Skin of body (tissue), 2 donors: ENCODE measurements around the gene ERBB2. TPM values are rescaled to one million over a fixed set of nuclear protein-coding genes. Genes with fewer than 3 reads are reported as not detected.
A peak's percentile ranks its signal among the peaks of the same experiment; 100 is the strongest.

Experiments
- DNase-seq: peaks from one replicate; lab custom pipeline; 2025; lab: John Stamatoyannopoulos, UW
- total RNA-seq: library from RNA; depleted of rRNA; stranded (reverse); fragments of >200 nt; gene quantifications from one replicate; pipeline ENCODE4 v1.2.3, GENCODE V29; 2014

Gene ERBB2
- total RNA-seq, 1 donor from 2014 or later: 61.1 TPM

GRCh38 chr17:39665642-39666224 lies 34.1 kb upstream of the ERBB2 start:
- DNase-seq: no peak

DNA sequence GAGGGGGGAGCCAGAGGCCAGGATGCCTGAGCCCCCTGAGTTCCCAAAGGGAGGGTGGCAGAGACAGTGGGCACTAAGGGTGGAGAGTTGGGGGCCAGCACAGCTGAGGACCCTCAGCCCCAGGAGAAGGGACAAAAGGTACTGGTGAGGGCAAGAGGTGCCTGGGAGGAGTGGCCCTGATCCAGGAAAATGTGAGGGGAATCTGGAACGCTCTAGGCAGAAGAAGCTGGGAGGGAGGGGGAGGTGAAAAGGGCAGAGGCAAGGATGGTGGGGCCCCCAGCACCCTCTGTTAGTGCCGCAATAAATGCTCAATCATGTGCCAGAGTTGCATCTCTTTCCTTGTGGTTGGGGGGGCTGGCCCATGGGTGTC lies 33.6 kb upstream of the ERBB2 start:
- DNase-seq: no peak

DNA sequence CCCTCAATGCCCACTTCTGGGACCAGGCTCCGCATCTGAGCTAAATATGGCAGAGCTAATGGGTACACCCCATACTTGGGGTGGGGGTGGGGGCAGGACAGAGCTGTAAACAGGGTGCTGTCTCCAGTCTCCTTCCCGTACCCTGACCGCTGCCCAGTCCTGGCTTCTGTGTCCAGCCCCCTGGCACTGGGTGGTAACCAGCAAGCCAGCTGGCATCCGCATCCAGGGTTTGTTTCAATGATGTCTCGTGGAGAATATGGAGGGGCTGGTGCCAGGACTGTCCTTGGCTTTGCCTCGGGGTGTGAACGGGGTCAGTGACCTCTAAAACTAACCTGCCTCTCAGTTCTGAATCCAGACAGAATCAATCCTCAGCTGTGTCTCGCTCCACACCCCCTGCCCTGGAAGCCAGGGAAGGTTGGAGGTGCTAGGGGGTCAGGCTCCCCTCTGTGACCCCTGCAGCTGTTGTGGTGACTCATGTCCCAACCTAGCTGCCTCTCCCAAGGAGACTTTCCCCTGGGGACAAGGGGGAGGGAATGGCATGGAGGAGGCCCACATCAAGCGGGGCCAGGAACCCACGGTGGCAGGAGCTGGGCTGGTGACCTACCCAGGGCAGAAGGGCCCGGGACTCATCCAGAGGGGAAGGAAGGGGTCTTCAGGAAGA lies 33.1 kb upstream of the ERBB2 start:
- no peak for DNase-seq

GRCh38 chr17:39667262-39667944 lies 32.5 kb upstream of the ERBB2 start:
- DNase-seq: no peak

- DNase-seq: no peak
Observed at GRCh38 chr17:39667945-39668924, 31.6 kb upstream of the ERBB2 start, which contains the start of gene PNMT. Gene PNMT, plus strand, starts transcription at chr17:39668453. Its CDS starts 23 bp downstream, at chr17:39668476.

- no peak for DNase-seq
Observed at GRCh38 chr17:39669897-39670735, 29.7 kb upstream of the ERBB2 start.

GRCh38 chr17:39670746-39671145 lies 29.1 kb upstream of the ERBB2 start:
- no peak for DNase-seq

DNA sequence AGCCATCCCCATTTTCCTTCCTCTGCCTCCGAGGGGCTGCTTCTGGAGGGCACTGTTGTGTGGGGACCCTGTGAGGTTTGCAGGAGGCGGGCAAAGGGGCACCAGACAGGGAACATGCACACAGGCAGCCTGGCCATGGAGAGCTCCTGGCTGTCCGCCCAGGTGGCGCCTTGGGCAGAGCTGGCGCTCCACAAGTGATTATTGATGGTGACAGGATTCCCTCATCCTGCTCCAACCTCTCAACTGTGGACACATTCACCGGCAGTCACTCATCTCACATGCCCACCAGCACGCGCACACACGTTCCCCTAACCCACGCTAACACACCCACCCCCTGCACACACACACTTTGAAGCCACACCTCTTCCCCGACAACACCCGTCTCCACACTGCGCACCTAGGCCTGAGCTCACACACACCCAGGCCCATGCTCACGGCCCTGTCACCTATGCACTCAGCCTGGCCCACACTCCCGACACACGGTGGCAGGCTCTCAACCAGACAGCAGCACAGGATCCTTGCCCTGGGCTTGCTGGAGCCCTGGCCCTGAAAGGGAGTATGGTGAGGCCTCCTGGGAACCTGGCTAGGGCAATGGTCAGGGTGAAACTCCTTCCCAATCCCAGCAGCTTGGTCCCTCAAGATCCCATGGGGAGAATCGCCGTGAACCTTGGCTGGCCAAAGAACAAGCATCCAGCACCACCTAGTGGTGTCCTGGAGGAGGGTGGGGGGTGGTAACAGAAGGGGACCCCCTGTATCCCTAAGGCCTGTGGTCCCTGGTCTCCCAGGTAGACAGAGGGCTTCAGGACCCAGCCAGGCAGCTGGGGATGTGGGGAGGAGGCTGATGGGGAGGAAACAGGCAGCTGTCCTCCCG lies 28.0 kb upstream of the ERBB2 start:
- no peak for DNase-seq

GRCh38 chr17:39672522-39673334 lies 27.1 kb upstream of the ERBB2 start:
- no peak for DNase-seq

GRCh38 chr17:39673335-39674081 lies 26.4 kb upstream of the ERBB2 start:
- no peak for DNase-seq

GRCh38 chr17:39674179-39674578 lies 25.7 kb upstream of the ERBB2 start:
- DNase-seq: no peak

DNA sequence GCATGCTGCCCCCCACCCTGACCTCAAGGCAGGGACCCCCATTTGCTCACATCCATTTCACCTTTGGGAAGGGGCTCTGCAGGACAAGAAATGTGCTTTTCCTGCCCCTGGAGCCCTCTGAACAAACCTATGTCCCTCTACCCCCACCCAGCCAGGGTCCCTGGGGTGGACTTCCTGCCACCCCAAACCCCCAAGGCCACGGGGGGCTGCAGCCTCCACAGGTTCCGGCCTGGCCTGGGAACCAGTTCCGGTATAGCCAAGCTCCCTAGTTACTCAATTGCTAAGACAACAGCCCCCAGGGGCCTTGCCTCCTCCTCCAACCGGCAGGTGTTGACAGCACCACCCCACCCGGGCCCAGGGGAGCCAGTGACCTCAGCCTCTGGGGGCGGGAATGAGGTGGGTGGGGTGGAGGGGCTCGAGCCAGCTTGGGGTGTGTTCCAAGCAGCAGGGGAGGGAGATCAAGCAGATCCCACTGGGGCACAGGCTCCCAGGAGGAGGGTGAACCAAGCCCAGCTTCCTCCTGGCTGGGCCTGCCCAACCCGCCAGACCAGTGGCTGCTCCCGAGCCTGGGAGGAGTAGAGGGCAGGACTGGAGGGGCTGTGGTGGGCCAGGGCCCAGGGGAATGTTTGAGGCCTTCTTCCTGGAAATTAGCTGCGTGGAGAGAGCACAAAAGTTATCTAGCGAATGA lies 25.0 kb upstream of the ERBB2 start:
- DNase-seq: peak; percentile 7

DNA sequence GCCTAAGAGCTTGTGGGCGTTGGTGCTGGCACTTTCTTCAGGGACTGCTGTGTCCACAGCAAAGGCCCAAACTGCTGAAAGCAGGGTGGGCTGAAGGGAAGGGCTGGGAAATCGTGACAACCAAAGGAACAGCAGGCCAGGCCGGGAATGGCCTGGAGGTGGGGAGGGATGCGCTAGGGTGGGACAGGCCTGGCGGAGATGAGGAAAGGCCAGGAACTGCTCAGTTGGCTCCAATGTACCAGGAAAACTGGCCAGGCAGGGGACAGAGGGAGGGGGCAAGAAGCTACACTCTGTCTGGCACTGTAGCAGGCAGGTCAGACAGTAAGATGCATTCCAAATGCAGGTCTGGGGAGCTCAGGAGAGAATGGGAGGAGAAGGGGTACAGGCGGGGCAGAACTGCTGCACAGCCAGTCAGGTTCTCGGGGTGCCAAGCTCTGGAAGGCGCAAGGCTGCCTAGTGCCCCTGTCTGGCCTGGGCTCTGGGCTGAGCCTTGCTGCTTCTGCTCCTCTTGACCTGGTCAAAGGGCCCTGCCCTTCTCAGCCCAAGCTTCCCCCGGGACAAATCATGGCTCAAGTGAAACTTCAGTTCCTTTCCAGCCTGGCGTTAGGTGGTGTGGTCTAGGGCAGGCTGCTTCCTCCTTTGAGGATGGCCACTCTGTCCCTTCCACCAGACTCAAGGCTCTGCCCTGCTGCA lies 24.3 kb upstream of the ERBB2 start:
- DNase-seq: no peak

- DNase-seq: no peak
Observed at GRCh38 chr17:39676198-39676819, 23.6 kb upstream of the ERBB2 start.

- DNase-seq: no peak
Observed at GRCh38 chr17:39677072-39677471, 22.8 kb upstream of the ERBB2 start.
